ENCODE results near the gene IL1B.

Gene IL1B

DNA sequence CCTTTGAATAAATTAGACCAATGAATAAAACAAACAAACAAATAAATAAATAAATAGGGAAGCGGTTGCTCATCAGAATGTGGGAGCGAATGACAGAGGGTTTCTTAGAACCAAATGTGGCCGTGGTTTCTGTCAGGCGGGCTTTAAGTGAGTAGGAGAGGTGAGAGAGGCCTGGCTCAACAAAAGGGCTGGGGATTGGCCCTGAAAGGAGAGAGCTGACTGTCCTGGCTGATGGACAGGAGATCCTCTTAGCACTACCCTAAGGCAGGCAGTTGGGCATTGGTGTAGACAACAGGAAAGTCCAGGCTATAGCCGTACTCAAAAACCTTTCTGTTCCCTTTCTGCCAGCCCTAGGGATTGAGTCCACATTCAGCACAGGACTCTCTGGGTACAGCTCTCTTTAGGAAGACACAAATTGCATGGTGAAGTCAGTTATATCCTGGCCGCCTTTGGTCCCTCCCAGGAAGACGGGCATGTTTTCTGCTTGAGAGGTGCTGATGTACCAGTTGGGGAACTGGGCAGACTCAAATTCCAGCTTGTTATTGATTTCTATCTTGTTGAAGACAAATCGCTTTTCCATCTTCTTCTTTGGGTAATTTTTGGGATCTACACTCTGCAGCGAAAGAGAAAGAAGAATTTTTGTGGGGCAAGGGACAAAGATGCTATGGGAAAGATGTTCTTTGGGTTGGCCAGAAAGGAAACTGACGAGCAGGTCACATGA, 6.5 kb downstream of the IL1B start:
- DNase-seq (ENCODE audit: low read depth in 2 of 2): no peak

DNA sequence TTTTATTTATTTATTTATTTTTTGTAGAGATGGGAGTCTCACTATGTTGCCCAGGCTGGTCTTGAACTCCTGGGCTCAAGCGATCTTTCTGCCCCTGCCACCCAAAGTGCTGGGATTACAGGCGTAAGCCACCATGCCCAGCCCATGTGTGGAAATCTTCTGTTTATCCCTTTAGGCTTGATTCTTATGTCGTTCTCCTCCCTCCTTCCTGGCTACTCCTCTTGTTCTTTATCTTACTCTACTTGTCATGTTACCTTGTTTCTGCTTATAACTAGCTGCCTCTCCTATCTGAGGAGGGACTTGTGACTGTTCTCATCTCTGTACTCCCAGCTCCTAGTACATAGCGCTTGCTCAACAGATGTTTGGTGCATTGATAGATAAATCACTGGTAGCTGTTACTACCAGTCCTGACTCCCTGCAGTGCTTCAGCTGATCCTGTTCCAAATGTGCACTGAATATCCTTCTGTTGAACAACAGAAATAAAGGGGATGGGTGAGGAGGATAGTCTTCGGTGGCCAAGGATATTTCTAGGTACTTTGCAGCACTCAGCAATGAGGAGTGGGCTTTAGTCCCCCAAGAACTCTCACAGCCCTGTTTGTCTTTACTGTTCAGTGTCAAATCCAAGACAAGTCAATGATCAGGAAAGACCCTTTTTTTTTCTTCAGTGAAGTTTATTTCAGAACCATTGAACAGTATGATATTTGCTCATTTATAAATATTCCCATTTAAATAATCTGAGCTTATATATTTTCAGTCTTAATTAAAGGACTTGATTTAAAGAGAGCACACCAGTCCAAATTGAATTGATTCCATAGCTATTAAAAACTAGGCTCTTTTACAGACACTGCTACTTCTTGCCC, 7.2 kb downstream of the IL1B start:
- DNase-seq (ENCODE audit: low read depth in 2 of 2): no peak

DNA sequence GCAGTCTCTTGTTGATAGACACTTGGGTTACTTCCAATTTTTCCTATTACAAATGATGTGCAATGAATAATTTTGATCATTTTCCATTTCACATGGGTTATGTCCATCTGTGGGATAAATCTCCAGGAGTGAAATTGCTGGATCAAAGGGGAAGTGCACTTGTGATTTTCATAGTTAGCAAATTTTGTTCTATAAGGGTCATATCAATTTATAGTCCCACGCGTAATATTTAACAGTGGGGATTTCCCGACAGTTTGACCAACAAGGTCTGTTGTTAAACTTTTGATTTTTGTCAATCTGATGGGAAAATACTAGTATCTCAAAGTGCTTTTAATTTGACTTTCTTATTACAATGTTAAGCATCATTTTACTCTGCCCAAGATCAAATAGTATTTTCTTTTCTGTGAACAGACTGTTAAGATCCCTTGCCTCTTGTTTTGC, 8.3 kb downstream of the IL1B start:
- DNase-seq (ENCODE audit: low read depth in 2 of 2): no peak

DNA sequence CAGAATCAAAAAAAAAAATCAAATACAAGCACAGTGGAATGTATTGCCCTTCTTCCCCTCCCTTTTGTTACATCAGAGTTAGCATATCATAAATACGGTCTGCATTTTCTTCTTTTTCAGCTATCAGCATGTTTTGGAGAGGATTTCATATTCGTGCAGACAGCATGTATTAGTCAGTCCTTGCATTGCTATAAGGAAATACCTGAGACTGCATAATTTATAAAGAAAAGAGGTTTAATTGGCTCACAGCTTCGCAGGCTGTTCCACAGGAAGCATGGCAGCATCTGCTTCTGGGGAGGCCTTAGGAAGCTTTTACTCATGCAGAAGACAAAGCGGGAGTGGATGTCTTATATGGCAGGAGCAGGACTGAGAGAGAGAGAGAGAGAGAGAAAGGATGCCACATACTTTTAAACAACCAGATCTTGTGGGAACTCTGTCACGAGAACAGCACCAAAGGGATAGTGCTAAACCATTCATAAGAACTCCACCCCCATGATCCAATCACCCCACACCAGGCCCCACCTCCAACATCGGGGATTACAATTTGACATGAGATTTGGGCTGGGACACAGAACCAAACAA, 8.9 kb downstream of the IL1B start:
- no peak for DNase-seq (ENCODE audit: low read depth in 2 of 2)

DNA sequence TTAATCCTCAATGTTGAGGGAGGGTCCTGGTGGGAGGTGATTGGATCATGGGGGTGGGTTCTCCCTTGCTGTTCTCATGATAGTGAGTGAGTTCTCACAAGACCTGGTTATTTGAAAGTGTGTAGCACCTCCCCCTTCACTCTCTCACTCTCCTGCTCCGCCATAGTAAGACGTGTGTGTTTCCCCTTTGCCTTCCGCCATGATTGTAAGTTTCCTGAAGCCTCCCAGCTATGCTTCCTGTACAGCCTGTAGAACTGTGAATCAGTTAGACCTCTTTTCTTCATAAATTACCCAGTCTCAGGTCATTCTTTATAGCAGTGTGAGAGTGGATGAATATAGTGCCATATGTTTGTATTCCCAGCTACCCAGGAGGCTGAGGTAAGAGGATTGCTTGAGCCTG, 9.6 kb downstream of the IL1B start:
- no peak for DNase-seq (ENCODE audit: low read depth in 2 of 2)

DNA sequence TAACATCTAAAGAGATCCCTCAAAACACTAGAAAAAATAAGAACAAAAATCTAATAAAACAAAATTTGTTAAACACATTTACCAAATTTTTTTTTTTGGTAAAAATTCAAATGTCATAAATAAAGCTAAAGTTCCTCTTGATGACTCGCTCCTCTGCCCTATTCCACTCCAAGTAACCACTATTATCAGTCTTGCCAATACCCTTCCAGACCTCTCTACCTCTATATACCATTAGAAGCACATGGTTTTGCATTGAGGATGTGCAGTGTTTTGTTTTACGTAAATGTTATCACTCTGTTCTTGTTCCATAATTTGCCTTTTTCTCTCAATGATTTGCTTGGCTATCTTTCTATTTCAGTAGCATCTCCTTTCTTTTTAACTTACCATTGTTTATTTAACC, 10.9 kb downstream of the IL1B start:
- no peak for DNase-seq (ENCODE audit: low read depth in 2 of 2)

DNA sequence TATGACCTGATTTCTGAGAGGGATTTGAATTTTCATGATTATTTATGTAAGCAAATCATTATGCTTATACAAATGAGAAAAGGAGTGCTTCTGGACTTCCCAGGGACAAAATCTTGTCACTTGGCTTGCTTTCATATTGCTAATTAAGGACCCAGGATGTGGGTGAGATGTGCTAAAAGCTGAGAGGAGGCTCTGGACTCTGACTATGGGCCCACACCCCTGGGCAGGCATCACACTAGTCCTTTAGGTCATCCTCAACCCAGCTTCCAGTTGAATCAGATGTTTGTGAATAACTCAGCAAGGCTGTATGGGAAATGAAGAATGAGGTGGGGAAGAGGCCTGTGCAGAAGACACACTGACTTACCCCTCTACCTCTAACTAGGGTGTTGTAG, 11.9 kb downstream of the IL1B start:
- DNase-seq (ENCODE audit: low read depth in 2 of 2): no peak

DNA sequence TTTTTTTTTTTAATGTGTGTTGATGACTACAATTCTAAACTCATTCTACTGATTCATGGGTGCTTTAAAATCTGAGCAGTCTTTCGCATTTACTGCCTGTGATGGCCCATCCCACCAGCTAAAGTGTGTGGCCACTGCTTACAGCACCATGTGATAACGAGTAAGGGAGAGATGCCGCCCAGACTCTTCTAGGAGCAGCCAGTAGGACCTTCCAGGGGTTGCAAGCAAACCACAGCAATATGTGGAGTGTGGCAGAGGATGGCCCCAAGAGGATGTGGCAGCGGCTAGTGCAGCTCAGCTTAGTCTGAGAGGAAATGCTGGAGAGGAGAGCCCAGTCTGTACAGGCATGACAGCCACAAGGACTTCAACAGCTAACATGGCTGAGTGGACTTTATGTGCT, 14.9 kb downstream of the IL1B start:
- DNase-seq (ENCODE audit: low read depth in 2 of 2): no peak

DNA sequence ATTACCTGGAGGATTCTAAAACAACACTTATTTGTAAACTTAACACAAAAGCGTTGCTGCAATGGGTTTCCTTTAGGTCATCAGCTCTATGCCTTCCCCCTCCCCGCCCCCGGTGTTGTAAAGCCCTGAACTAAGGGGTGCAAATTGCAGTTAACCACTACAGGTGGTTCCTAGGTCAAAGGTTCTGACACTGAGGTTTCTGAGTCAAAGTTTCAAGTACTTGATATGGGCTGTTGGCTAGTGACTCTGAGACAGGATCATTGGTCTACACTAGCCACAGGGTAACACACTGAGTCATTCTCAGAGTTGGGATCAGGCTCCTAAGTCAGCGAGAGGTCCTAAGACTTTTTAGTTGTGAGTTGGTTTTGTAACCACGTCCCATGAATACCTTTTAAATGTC, 15.4 kb downstream of the IL1B start:
- DNase-seq (ENCODE audit: low read depth in 2 of 2): peak in 1 of 2 experiments; percentile 43

DNA sequence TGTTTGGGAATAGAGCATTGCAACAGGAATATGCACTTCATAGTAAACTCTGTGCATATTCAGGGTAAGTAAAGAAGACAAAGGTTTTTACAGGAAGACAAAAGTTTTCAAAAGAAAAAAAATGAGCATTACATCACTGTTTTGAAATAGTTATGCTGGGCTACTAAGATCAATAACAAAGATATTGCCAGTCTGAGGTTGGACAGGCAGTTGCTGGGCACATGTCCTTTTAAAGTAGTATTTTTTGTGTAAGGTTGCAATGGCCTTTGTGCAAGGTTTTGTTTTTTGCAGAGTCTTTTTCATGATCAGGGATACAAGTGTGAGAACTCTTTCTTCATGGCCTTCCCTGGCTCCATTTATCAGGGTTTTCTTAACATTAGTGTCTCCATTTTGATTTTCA, 16.2 kb downstream of the IL1B start:
- DNase-seq (ENCODE audit: low read depth in 2 of 2): no peak

DNA sequence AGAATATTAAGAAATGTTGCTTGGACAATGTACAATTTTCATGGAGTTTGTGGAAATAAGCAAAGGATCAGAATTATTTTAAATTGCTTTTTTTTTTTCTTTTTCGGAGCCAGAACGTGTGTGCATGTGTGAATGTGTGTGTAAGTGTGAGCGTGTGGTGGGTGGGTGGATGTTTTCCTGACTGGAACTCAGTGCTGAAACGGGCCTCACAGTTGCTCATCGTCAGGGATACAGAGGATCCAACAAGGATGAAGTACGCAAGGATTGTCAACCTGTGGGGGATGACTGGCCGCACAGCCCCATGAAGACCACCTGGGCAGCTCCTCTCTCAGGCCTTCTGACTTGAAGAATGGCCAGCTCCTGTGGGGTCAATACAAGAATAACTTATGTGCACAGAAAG, 17.5 kb downstream of the IL1B start:
- no peak for DNase-seq (ENCODE audit: low read depth in 2 of 2)

DNA sequence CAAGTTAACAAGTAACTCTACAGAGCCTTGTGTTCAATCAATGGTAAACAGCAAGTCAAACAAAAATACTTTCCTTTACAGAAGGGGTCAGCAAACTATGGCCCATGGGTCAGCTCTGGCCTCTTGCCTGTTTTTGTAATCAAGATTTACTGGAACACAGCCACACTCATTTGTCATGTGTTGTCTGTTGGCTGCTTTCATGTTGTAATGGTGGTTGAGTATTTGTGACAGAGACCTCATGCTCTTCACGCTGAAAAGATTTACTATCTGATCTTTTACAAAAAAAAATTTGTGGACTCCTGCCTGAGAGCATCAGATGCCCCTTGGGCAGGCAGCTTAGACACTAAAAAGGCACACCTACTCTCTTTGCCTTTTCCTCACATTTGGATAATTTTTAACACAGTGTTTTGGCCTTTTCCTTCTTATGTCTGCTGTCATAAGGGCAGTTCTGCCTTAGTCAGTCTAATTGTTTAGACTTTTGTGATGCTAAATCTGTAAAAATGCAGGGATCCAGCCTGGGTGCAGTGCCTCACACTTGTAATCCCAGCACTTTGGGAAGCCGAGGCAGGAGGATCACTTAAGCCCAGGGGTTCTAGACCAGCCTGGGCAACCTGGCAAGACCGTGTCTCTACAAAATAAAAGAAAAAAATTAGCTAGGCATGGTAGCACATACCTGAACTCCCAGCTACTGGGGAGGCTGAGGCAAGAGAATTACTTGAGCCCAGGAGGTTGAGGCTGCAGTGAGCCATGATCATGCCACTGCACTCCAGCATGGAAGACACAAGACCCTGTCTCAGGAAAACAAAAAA, 18.3 kb downstream of the IL1B start:
- DNase-seq (ENCODE audit: low read depth in 2 of 2): no peak

DNA sequence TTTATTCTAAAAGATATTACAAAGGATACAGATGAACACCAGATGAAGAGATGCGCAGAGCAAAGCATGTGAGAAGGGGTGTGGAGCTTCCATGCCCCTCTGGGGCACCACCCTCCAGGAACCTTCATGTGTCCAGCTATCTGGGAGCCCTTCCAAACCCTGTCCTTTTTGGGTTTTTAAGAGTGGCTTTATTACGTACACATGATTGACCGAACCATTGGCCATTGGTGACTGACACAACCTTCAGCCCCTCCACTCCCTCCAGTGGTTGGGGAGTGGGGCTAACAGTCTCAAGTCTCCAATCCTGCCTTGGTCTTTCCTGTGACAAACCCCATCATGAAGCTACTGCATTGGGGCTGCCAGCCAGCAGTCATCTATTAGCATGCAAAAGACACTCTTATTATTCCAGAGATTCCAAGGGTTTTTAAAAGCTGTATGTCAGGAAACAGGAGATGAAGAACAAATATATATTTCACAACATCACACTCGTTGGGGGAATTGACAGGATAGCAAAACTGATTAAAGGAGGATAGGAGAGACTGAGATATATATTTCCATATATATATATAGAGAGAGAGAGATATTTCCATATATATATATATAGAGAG, 19.4 kb downstream of the IL1B start:
- no peak for DNase-seq (ENCODE audit: low read depth in 2 of 2)

DNA sequence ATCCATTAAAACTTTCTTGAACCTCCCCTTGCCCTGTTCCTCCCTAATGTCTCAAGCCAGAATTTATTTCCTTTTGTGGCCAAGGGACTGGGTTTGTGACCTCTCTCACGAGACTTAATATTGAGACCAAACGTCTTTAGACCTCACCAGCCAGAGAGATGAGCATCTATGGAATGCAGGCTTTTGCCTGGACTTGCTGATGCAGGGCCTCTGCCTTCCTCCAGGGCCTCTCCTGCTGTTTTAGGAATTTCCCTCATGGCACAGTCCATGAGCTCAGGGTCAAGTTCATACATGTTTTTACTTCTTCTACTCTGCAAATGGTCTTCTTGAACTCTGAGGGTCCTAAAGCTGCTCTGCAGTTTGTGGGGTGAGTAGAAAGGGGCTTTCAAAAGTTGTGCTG, 22.3 kb downstream of the IL1B start:
- DNase-seq (ENCODE audit: low read depth in 2 of 2): no peak

DNA sequence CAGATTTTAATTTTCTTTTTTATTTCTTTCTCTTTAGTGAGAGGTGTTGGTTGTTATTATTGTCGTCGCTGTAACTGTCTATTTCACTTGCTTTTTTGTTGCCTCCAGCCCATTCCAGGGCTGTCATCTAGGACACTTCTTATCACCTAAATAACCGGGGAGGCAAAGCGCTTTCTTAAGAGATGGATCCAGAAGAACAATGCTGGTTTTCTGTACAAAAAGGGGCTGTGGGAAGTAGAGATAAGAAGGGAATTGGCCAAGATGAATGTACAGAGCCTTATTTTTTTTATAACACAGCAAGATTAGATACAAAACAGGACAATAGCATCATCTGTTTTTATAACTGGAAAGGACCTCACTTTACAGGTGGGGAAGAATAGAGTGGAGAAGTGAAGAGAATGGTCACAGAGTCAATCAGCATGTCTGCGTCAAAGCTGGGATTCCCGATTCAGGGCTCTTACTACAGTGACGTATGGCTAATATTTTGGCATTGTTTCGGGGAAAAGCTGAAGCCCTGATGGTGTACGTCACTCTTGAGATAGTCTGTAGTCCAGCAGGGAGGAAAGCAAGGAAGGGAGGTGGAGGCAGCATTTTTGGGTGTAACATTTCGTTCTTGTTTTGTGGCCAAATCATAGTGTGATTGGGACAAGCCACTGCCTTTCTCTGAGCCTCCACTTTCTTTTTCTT, 23.2 kb downstream of the IL1B start:
- DNase-seq (ENCODE audit: low read depth in 2 of 2): no peak

DNA sequence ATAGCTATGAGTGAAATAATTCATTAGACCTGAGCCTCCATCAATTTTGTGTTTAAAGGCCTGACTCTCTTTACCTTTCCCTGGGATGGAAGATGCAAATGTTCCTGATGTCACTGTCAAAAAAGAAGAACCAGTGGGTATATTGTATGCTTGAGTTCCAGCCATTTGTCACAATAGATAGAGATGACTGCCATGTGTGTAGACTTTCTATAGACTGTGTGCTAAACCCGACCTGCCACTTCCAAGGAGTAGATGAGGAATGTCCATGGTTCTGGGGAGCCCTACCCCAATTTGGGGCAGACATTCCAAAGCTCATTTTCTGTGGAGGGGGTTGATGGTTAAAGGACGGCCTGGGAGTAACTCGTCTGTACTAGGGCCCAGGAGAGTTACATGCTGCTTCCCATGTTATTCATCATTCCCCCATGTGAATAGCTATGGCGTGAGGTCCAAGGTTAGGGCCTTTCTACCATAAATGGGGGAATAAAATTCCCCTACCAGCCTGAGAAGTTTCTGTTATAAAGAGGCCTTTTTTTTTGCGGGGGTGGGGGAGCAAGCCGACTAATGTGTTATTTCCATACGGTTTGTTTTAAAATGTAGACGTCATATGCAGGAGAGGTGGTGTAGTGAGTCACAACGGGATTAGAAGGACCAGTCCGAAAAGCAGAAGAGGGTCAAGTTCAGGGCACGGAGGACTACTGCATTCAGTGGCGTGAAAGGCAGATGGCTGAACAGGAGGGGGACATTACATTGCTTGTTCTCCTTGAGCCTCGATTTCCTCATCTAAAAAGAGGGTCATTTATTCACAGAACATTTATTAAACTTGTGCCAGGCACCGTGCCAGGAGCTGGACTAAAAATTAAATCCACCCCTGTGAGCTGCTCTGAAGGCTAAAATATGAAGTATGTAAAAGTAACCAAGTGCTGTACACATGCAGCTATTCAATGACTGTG, 24.0 kb downstream of the IL1B start:
- no peak for DNase-seq (ENCODE audit: low read depth in 2 of 2)

DNA sequence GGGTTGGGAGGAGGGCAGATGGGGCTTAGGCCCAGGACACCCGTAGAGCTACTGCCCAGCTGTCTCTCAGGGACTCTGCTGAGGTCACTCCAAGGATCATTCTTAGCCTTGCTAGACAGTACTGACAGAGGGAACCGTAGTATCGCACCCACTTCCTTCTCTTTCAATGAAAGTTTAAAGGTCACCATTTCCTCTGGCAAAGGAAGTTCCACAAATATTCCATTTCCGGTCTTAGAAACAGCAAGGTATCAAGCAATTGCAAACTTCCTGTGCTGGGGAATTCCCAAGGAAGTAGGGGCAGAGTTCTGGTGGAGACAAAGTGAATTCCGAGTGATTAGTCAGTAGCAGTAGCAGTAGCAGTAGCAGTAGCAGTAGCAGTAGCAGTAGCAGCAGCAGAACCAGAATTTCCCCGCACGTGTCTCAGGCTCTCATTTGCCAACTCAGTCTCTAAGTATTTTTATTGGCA, 24.7 kb downstream of the IL1B start:
- peak in 1 of 2 experiments; percentile 15 for DNase-seq (ENCODE audit: low read depth in 2 of 2)

DNA sequence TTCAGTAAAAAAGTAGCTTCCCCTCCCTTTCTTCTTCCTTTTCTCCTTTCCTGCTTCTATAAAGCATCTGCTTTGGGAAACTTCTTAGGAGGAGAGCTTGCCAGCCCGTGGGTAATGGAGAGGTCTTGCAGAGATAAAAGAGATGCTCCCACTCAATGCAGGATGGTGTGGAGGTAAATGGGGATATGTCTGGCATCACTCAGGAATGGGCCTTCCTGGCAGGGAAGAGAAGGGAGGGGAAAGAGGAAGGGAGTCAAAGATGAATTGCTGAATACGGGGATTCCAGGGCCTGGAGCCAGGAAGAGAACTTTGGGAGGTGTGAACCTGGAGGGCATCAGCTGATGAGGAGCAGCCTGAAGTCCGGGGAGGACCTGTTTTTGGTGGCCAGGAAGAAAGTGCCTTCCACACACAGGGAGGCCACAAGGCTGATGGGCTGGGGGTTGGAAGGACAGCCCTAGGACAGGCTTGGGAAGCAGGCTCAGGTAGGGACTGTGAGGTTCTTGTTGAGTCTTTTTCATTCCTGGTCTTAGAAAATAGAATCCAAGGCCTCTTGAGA, 25.2 kb downstream of the IL1B start:
- no peak for DNase-seq (ENCODE audit: low read depth in 2 of 2)

DNA sequence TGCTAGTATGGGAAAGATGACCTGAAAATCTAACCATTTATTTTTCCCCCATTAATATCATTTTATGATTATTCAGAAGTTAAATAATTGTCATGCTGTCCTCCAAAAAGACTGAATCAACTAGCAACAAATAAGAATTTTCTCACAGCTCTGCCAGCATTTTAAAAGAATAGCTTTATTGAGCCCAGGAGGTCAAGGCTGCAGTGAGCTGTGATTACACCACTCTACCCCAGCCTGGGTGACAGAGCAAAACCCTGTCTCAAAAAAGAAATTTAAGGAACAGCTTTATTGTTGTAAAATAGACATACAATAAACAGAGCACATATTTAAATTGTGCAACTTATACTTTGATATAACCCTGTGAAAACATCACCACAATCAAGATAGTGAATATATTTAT, 27.5 kb downstream of the IL1B start:
- no peak for DNase-seq (ENCODE audit: low read depth in 2 of 2)

Measured in stimulated activated CD4-positive, alpha-beta T cell treated with anti-CD3 and anti-CD28 coated beads, Interleukin-12 subunit alpha, Interleukin-12 subunit beta, amount 100 ng/mL, for 24 hours (primary cell).